IMR-90 (cell line): ENCODE measurements around the gene PIEZO1. TPM values are rescaled to one million over a fixed set of nuclear protein-coding genes. Genes with fewer than 3 reads are reported as not detected.

ENCODE experiments used
- ATAC-seq: fragments of 200-7000 bp; cut with Tn5 transposase; 2 replicates; pipeline ENCODE4 v1.9.1; 2020; ENCODE audit warnings: low read depth, mild to moderate bottlenecking, moderate library complexity
- BruUV-seq: library from RNA; stranded (reverse); fragments of 400-500 nt; replicated peaks from 2 replicates; lab custom pipeline; 2021; lab: Mats Ljungman, UMichigan
- CTCF ChIA-PET: fragments of 300-600 bp; formaldehyde crosslinking; extraction: SDS; loops from one replicate; lab custom pipeline; 2021; ENCODE audit warnings: antibody characterized with exemption; lab: Yijun Ruan, JAX
- POLR2A ChIA-PET: fragments of 300-600 bp; sonication (Branson Sonifier 250); formaldehyde crosslinking; loops from one replicate; lab custom pipeline; 2022; ENCODE audit warnings: antibody characterized with exemption; ENCODE audit not compliant: unreplicated experiment; lab: Charles Lee
- DNase-seq: peaks from one replicate; pipeline ENCODE4 v3.0.0; 2013
- H2AFZ ChIP-seq: replicated peaks from 2 replicates; pipeline ENCODE3; 2013; ENCODE audit warnings: low read length, mild to moderate bottlenecking; ENCODE audit not compliant: poor library complexity
- H2AK5ac ChIP-seq: 2 replicates; pipeline ENCODE4 v1.6.1; 2013; ENCODE audit warnings: low read depth, low read length, inconsistent platforms
- H2AK9ac ChIP-seq: replicated peaks from 2 replicates; pipeline ENCODE3; 2013; ENCODE audit warnings: mild to moderate bottlenecking, low read depth, low read length, moderate library complexity; ENCODE audit not compliant: poor library complexity
- H2BK120ac ChIP-seq: 2 replicates; pipeline ENCODE4 v1.6.1; 2013; ENCODE audit warnings: low read depth, low read length, inconsistent platforms
- H2BK15ac ChIP-seq: 3 replicates; pipeline ENCODE4 v1.6.1; 2013; ENCODE audit warnings: low read depth, low read length, inconsistent platforms
- H2BK20ac ChIP-seq: 2 replicates; pipeline ENCODE4 v1.6.1; 2013; ENCODE audit warnings: low read depth, mild to moderate bottlenecking, inconsistent platforms, low read length, moderate library complexity
- H2BK5ac ChIP-seq: 2 replicates; pipeline ENCODE4 v1.6.1; 2013; ENCODE audit warnings: mild to moderate bottlenecking, low read depth, low read length, inconsistent platforms; ENCODE audit not compliant: poor library complexity, severe bottlenecking
- H3K14ac ChIP-seq: replicated peaks from 2 replicates; pipeline ENCODE4 v1.6.1; 2013; ENCODE audit warnings: low read depth, low read length, inconsistent platforms
- H3K18ac ChIP-seq: 2 replicates; pipeline ENCODE4 v1.6.1; 2013; ENCODE audit warnings: low read depth, low read length, control low read depth
- H3K23ac ChIP-seq: 2 replicates; pipeline ENCODE4 v1.6.1; 2013; ENCODE audit warnings: low read depth, low read length, inconsistent platforms
- H3K27ac ChIP-seq: 2 replicates; pipeline ENCODE4 v1.5.1; 2013; ENCODE audit warnings: mild to moderate bottlenecking, control low read depth, low read length; ENCODE audit not compliant: insufficient read depth
- H3K27me3 ChIP-seq: 2 replicates; pipeline ENCODE4 v1.6.1; 2013; ENCODE audit warnings: low read length; ENCODE audit not compliant: control insufficient read depth, insufficient read depth
- H3K36me3 ChIP-seq: 2 replicates; pipeline ENCODE4 v1.6.1; 2013; ENCODE audit warnings: low read length, mixed read lengths; ENCODE audit not compliant: control insufficient read depth, insufficient read depth
- H3K4ac ChIP-seq: 2 replicates; pipeline ENCODE4 v1.6.1; 2013; ENCODE audit warnings: low read depth, low read length, inconsistent platforms
- H3K4me1 ChIP-seq: 2 replicates; pipeline ENCODE4 v1.6.1; 2013; ENCODE audit warnings: low read length, mixed read lengths; ENCODE audit not compliant: control insufficient read depth, insufficient read depth
- H3K4me2 ChIP-seq: 2 replicates; pipeline ENCODE4 v1.6.1; 2013; ENCODE audit warnings: low read depth, mild to moderate bottlenecking, control low read depth, low read length, moderate library complexity
- H3K4me3 ChIP-seq: 2 replicates; pipeline ENCODE4 v1.5.1; 2013; ENCODE audit warnings: low read depth, mild to moderate bottlenecking, control low read depth, low read length, moderate library complexity; ENCODE audit not compliant: insufficient read depth
- H3K56ac ChIP-seq: 2 replicates; pipeline ENCODE4 v1.6.1; 2013; ENCODE audit warnings: low read length, inconsistent platforms; ENCODE audit not compliant: insufficient read depth; ENCODE audit errors: extremely low read depth
- H3K79me1 ChIP-seq, 2 experiments: 2 replicates each; pipeline ENCODE4 v1.6.1; 2013; ENCODE audit warnings: low read length in 2 of 2, inconsistent platforms in 1 of 2, low read depth in 1 of 2
- H3K9ac ChIP-seq: 2 replicates; pipeline ENCODE4 v1.6.1; 2013; ENCODE audit warnings: low read depth, low read length, control low read depth
- H3K9me1 ChIP-seq: 2 replicates; pipeline ENCODE4 v1.6.1; 2013; ENCODE audit warnings: low read length, inconsistent platforms; ENCODE audit not compliant: insufficient read depth
- H3K9me3 ChIP-seq: 2 replicates; pipeline ENCODE4 v1.6.1; 2013; ENCODE audit warnings: low read length; ENCODE audit not compliant: control insufficient read depth, insufficient read depth
- H4K20me1 ChIP-seq: 2 replicates; pipeline ENCODE4 v1.6.1; 2013; ENCODE audit warnings: low read length, inconsistent platforms; ENCODE audit not compliant: insufficient read depth
- H4K5ac ChIP-seq: 2 replicates; pipeline ENCODE4 v1.6.1; 2013; ENCODE audit warnings: mild to moderate bottlenecking, low read depth, low read length, control low read depth
- H4K8ac ChIP-seq, 2 experiments: 2 replicates each; pipeline ENCODE4 v1.6.1; 2013; ENCODE audit warnings: low read depth in 2 of 2, low read length in 2 of 2, control low read depth in 1 of 2, inconsistent platforms in 1 of 2
- H4K91ac ChIP-seq: 2 replicates; pipeline ENCODE4 v1.6.1; 2013; ENCODE audit warnings: low read depth, low read length, inconsistent platforms; ENCODE audit not compliant: insufficient read depth
- BHLHE40 ChIP-seq: fragments of 150-350 bp; IDR thresholded peaks from 2 replicates; pipeline ENCODE4 v1.6.1; 2016; ENCODE audit warnings: mild to moderate bottlenecking, low read depth, low read length
- CEBPB ChIP-seq: IDR thresholded peaks from 2 replicates; pipeline ENCODE4 v1.6.1; 2012; ENCODE audit warnings: low read depth, low read length, improper control_type of control experiment
- MXI1 ChIP-seq: IDR thresholded peaks from 2 replicates; pipeline ENCODE4 v1.6.1; 2012; ENCODE audit warnings: low read depth, mild to moderate bottlenecking, low read length, moderate library complexity, borderline replicate concordance
- POLR2A ChIP-seq: IDR thresholded peaks from 2 replicates; pipeline ENCODE4 v1.6.1; 2012; ENCODE audit warnings: mild to moderate bottlenecking, low read depth, low read length
- RAD21 ChIP-seq: IDR thresholded peaks from 2 replicates; pipeline ENCODE4 v1.6.1; 2012; ENCODE audit warnings: low read length, improper control_type of control experiment
- RCOR1 ChIP-seq: IDR thresholded peaks from 2 replicates; pipeline ENCODE4 v1.6.1; 2012; ENCODE audit warnings: mild to moderate bottlenecking, low read length, improper control_type of control experiment; ENCODE audit not compliant: insufficient replicate concordance
- RFX5 ChIP-seq: IDR thresholded peaks from 2 replicates; pipeline ENCODE4 v1.8.0; 2012; ENCODE audit warnings: low read depth, mild to moderate bottlenecking, low read length, moderate library complexity
- SMC3 ChIP-seq: fragments of 150-350 bp; IDR thresholded peaks from 2 replicates; pipeline ENCODE4 v1.6.1; 2016; ENCODE audit warnings: low read depth, mild to moderate bottlenecking, antibody characterized with exemption, low read length, moderate library complexity
- WGBS, 2 experiments: methylation state at CpG; one replicate each; pipeline versions ENCODE4 v1.1.5 to v1.1.7; 2013; ENCODE audit warnings: missing lambda C conversion rate in 2 of 2; ENCODE audit not compliant: insufficient read length in 1 of 2; ENCODE audit errors: extremely low coverage in 2 of 2; 5-methylcytosine and 5-hydroxymethylcytosine counted together
- dilution Hi-C: fragments of 300-500 bp; cut with HindIII; formaldehyde crosslinking; loops from one replicate; pipeline ENCODE4 v1.14.3; 2018; ENCODE audit warnings: low sequenced_read_pairs; ENCODE audit not compliant: unreplicated experiment
- in situ Hi-C: fragments of 300-500 bp; cut with MboI; formaldehyde crosslinking; loops from 3 replicates; pipeline ENCODE4 v1.14.3; 2019; ENCODE audit warnings: low sequenced_read_pairs, inconsistent platforms, mixed read lengths
- intact Hi-C: fragments of 100-400 bp; cut with micrococcal nuclease; formaldehyde crosslinking; loops from 2 replicates; pipeline ENCODE4 v1.10.0; 2022
- polyA plus RNA-seq, 3 experiments: library from polyadenylated mRNA; depleted of rRNA; stranded (reverse); fragments of >200 nt; gene quantifications; 2 replicates each; pipeline ENCODE4 v1.2.3, GENCODE V29; 2012; ENCODE audit warnings: low replicate concordance in 1 of 3
- total RNA-seq: library from RNA; depleted of rRNA; stranded (reverse); fragments of >200 nt; gene quantifications from 2 replicates; pipeline ENCODE4 v1.2.3, GENCODE V29; 2012
- TF ChIP-seq, protein P1 (sequence below): fragments of 150-350 bp; IDR thresholded peaks from 2 replicates; pipeline ENCODE4 v1.6.1; 2017; ENCODE audit warnings: mild to moderate bottlenecking, antibody characterized with exemption, low read length, low read depth

The PIEZO1 gene
- total and polyA plus RNA-seq, 2 of the 4 experiments (the other 2 are of a cell fraction): 36.2 to 372 TPM

DNA sequence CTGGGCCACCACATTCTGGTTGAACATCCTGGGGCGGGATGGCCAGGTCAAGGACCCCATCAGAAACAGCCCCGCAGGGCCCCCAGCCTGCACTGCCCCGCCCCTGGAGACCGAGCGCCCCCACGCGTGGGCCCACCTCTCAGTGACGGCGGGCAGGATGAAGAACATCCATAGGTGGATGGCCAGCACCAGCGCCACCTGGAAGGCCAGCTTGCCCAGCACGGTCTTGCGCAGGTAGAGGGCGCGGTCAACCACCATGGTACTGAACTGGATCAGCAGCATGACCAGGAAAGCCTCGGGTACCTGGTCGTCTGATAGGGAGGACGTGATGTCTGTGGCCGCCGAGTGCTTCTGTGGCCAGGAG, 65.1 kb downstream of the PIEZO1 start:
- Histone ChIP-seq H2AK5ac (no peak overlapping the region), H2BK20ac (no peak overlapping the region), H3K9me3 (no peaks in the 10 kb centered on the region), H3K4ac (no peak overlapping the region), H2AFZ (no peak overlapping the region), H3K79me1 (peaks cover 5 to 22% of the 10 kb centered on the region in 2 experiments; a peak in 3 of 4 replicates), H3K9me1 (no peaks in the 10 kb centered on the region), H4K5ac (no peak overlapping the region), H2BK120ac (no peak overlapping the region), H4K20me1 (peaks cover 24% of the 10 kb centered on the region), H3K4me2 (no peak overlapping the region), H4K8ac (no peak overlapping the region), H3K4me3 (no peak overlapping the region), H3K36me3 (peaks cover 94% of the 10 kb centered on the region), H3K23ac (no peak overlapping the region), H3K27me3 (no peaks in the 10 kb centered on the region), H3K56ac (no peak overlapping the region), H4K91ac (no peak overlapping the region), H3K9ac (no peak overlapping the region), H2AK9ac (peak overlapping the region; percentile 28), H2BK5ac (no peak overlapping the region), H3K18ac (no peak overlapping the region), H3K14ac (no peak overlapping the region), H3K4me1 (no peaks in the 10 kb centered on the region), H3K27ac (no peak overlapping the region), H2BK15ac (no peak overlapping the region)
- intact Hi-C loops: no loop called here
- TF ChIP-seq CEBPB (no peak), RCOR1 (no peak), RFX5 (no peak), MXI1 (no peak), POLR2A (no peak), RAD21 (no peak), SMC3 (no peak), BHLHE40 (no peak)
- TF ChIP-seq, protein P1, sequence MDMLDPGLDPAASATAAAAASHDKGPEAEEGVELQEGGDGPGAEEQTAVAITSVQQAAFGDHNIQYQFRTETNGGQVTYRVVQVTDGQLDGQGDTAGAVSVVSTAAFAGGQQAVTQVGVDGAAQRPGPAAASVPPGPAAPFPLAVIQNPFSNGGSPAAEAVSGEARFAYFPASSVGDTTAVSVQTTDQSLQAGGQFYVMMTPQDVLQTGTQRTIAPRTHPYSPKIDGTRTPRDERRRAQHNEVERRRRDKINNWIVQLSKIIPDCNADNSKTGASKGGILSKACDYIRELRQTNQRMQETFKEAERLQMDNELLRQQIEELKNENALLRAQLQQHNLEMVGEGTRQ: no peak
- dilution Hi-C loops: no loop called here
- CTCF ChIA-PET: no interaction called here
- no peak for DNase-seq
- no TSS peak for BruUV-seq
- POLR2A ChIA-PET: no interaction called here
- WGBS, 2 experiments: 100% methylated on average over 9 of the region's 19 CpGs; no CpG with 5 or more reads in 1 of the 2 experiments
- ATAC-seq: no peak
- in situ Hi-C loops: no loop called here
